Nephron (organoid): Measurements from ENCODE around the gene PEAK3.

ENCODE experiments used
- H3K27ac Mint-ChIP-seq, 3 experiments: 2 replicates each; pipeline ENCODE4 v1.8.0; 2020; ENCODE audit warnings: mixed read lengths in 3 of 3, mild to moderate bottlenecking in 2 of 3, moderate library complexity in 1 of 3
- H3K27me3 Mint-ChIP-seq: 2 replicates; pipeline ENCODE4 v1.8.0; 2021; ENCODE audit warnings: low read depth, mild to moderate bottlenecking, moderate library complexity, mixed read lengths
- H3K36me3 Mint-ChIP-seq: 2 replicates; pipeline ENCODE4 v1.8.0; 2020; ENCODE audit warnings: low read depth, mixed read lengths
- H3K4me1 Mint-ChIP-seq: 2 replicates; pipeline ENCODE4 v1.8.0; 2020; ENCODE audit warnings: mixed read lengths
- H3K4me3 Mint-ChIP-seq, 3 experiments: 2 replicates each; pipeline ENCODE4 v1.8.0; 2020; ENCODE audit warnings: mild to moderate bottlenecking in 3 of 3, mixed read lengths in 3 of 3, moderate library complexity in 2 of 3
- H3K9me3 Mint-ChIP-seq: 2 replicates; pipeline ENCODE4 v1.8.0; 2020; ENCODE audit warnings: mixed read lengths
- TF ChIP-seq, protein P1 (sequence below), 3 experiments: fragments of 200-600 bp; sonication (generic); IDR thresholded peaks; one replicate each; pipeline ENCODE4 v1.5.0; 2021; ENCODE audit warnings: antibody characterized with exemption in 3 of 3; ENCODE audit not compliant: unreplicated experiment in 3 of 3

PEAK3 gene

GRCh38 chr19:2243274-2244124 is 38.5 kb downstream of the PEAK3 start:
- H3K9me3 Mint-ChIP-seq = no peaks in the 10 kb centered on the region

GRCh38 chr19:2242816-2243215 is 39.2 kb downstream of the PEAK3 start:
- H3K36me3 Mint-ChIP-seq = peaks cover 32% of the 10 kb centered on the region
- peak overlapping the region; percentile 29 to 70 (median 64) for H3K27ac Mint-ChIP-seq
- no peaks in the 10 kb centered on the region for H3K27me3 Mint-ChIP-seq
- H3K4me3 Mint-ChIP-seq = peak overlapping the region in 2 of 3 experiments; percentile 17 to 30
- H3K9me3 Mint-ChIP-seq = no peaks in the 10 kb centered on the region
- H3K4me1 Mint-ChIP-seq = peaks cover 44% of the 10 kb centered on the region
- TF ChIP-seq, protein P1, sequence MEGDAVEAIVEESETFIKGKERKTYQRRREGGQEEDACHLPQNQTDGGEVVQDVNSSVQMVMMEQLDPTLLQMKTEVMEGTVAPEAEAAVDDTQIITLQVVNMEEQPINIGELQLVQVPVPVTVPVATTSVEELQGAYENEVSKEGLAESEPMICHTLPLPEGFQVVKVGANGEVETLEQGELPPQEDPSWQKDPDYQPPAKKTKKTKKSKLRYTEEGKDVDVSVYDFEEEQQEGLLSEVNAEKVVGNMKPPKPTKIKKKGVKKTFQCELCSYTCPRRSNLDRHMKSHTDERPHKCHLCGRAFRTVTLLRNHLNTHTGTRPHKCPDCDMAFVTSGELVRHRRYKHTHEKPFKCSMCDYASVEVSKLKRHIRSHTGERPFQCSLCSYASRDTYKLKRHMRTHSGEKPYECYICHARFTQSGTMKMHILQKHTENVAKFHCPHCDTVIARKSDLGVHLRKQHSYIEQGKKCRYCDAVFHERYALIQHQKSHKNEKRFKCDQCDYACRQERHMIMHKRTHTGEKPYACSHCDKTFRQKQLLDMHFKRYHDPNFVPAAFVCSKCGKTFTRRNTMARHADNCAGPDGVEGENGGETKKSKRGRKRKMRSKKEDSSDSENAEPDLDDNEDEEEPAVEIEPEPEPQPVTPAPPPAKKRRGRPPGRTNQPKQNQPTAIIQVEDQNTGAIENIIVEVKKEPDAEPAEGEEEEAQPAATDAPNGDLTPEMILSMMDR (IDR thresholded peaks at IDR 0.05; ENCODE audit: unreplicated experiment in 3 of 3) = no peak

More at GRCh38 chr19:2243274-2244124, 38.5 kb downstream of the PEAK3 start:
- peaks cover 39% of the 10 kb centered on the region for H3K4me1 Mint-ChIP-seq
- peak overlapping the region in 1 of 3 experiments; percentile 35 for H3K4me3 Mint-ChIP-seq
- H3K36me3 Mint-ChIP-seq = peaks cover 29% of the 10 kb centered on the region
- TF ChIP-seq, protein P1 (IDR thresholded peaks at IDR 0.05; ENCODE audit: unreplicated experiment in 3 of 3) = no peak
- peak overlapping the region; percentile 53 to 90 (median 89) for H3K27ac Mint-ChIP-seq
- H3K27me3 Mint-ChIP-seq = no peaks in the 10 kb centered on the region

GRCh38 chr19:2242092-2242537 is 39.9 kb downstream of the PEAK3 start:
- TF ChIP-seq, protein P1 (IDR thresholded peaks at IDR 0.05; ENCODE audit: unreplicated experiment in 3 of 3) = no peak
- Mint-ChIP-seq H3K27ac (peak overlapping the region; percentile 29 to 70 (median 64)), H3K36me3 (peaks cover 32% of the 10 kb centered on the region), H3K27me3 (no peaks in the 10 kb centered on the region), H3K4me1 (peaks cover 49% of the 10 kb centered on the region), H3K9me3 (no peaks in the 10 kb centered on the region), H3K4me3 (peak overlapping the region; percentile 26 to 60 (median 49))

- Mint-ChIP-seq H3K4me3 (peak overlapping the region; percentile 86 to 100 (median 97)), H3K27ac (peak overlapping the region; percentile 94 to 100 (median 99)), H3K4me1 (peaks cover 57% of the 10 kb centered on the region), H3K36me3 (peaks cover 36% of the 10 kb centered on the region), H3K27me3 (no peaks in the 10 kb centered on the region), H3K9me3 (no peaks in the 10 kb centered on the region)
- TF ChIP-seq, protein P1 (IDR thresholded peaks at IDR 0.05; ENCODE audit: unreplicated experiment in 3 of 3) = no peak
These were observed 40.9 kb downstream of the PEAK3 start for GRCh38 chr19:2240881-2241760.

DNA sequence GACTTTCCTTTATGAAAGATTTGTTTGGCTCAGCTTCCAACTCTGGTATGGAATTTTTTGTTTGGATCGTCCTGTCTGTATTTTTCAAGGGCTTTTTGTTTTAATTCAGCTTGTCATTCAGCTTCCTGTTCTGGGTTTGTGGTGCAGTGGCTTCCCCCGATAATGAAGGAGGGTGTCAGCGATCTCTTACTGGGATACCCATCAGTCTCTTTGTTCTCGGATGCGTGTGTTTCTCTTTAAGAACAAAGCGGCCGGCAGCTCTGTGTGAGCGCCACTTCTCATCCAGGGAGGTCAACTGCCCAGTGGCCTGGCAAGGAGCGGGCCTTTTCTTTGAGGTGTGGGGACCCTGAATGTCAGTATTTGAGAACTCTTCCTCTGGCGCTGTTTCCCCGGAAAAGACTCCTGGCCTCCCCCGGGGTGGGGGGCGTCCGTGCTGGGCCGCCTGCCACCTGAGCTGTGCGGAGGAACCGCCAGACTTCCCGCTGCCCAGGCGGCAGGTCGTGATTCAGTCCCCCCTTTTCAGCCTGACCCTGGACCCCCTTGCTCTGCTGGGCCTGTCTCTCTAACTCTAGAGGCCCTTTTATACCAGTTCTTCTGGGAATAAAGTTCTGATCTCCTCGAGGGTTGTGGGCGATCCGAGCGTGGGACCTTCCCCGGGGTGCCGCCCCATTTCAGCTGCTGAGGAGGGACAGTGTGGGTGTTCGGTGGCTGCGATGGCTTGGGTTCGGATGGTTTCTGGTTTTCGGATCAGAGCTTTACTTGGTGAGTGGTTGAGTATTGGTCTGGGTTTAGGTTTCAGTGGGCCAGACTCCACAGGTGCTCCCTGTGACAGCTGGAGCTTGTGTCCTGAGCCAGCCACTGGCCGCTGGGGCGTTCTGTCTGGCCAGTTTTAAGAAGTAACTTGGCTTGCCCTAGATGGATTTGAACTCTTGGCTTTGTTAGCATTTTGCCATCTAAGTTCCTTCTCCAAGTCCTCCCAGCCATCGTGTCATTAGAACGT is 41.9 kb downstream of the PEAK3 start:
- no peaks in the 10 kb centered on the region for H3K9me3 Mint-ChIP-seq
- peak overlapping the region; percentile 94 to 100 (median 99) for H3K27ac Mint-ChIP-seq
- H3K36me3 Mint-ChIP-seq = peaks cover 30% of the 10 kb centered on the region
- peak overlapping the region; percentile 86 to 100 (median 97) for H3K4me3 Mint-ChIP-seq
- TF ChIP-seq, protein P1 (IDR thresholded peaks at IDR 0.05; ENCODE audit: unreplicated experiment in 3 of 3) = no peak
- H3K4me1 Mint-ChIP-seq = peaks cover 60% of the 10 kb centered on the region
- no peaks in the 10 kb centered on the region for H3K27me3 Mint-ChIP-seq
